HepG2 (cell line): Measurements from ENCODE around the gene LCLAT1. TPM values are rescaled to one million over a fixed set of nuclear protein-coding genes. Genes with fewer than 3 reads are reported as not detected.

ENCODE experiments used
- ATAC-seq: fragments of 200-7000 bp; cut with Tn5 transposase; 3 replicates; pipeline ENCODE4 v1.9.1; 2020; ENCODE audit warnings: mild to moderate bottlenecking, moderate library complexity
- BruUV-seq: library from RNA; stranded (reverse); fragments of 400-500 nt; replicated peaks from 2 replicates; lab custom pipeline; 2021; lab: Mats Ljungman, UMichigan
- CTCF ChIA-PET: fragments of 300-600 bp; formaldehyde crosslinking; extraction: SDS; loops from one replicate; lab custom pipeline; 2021; ENCODE audit warnings: low total read pairs, inconsistent platforms, low intra/inter-chr PET ratio; lab: Yijun Ruan, JAX
- POLR2A ChIA-PET: fragments of 350-600 bp; sonication (Branson Sonifier 250); formaldehyde crosslinking; loops from one replicate; lab custom pipeline; 2020; ENCODE audit warnings: antibody characterized with exemption, inconsistent platforms; lab: Yijun Ruan, JAX
- DNase-seq: peaks from one replicate; pipeline ENCODE4 v3.0.0-alpha.2; 2015; ENCODE audit warnings: low spot score
- FAIRE-seq: peaks from 3 replicates; lab custom pipeline; 2011; peaks lifted over from hg19 to GRCh38; lab: Jason Lieb, UNC
- H2AFZ ChIP-seq: one replicate; pipeline ENCODE4 v1.6.1; 2011; ENCODE audit warnings: low read length, inconsistent platforms
- H3K27ac ChIP-seq: fragments of 300-600 bp; 3 replicates; pipeline ENCODE4 v1.8.0; 2011; ENCODE audit warnings: mixed run types, mild to moderate bottlenecking, mixed read lengths, low read length, inconsistent platforms; ENCODE audit not compliant: insufficient read depth; ENCODE audit errors: extremely low read length
- H3K27me3 ChIP-seq, 2 experiments: fragments of 200-600 bp in 1 of 2; 2 replicates in 1 of 2; 3 replicates in 1 of 2; pipeline versions ENCODE4 v1.6.0 to v1.8.0; 2011; ENCODE audit warnings: low read length in 2 of 2, mild to moderate bottlenecking in 2 of 2, moderate library complexity in 2 of 2, inconsistent platforms in 1 of 2; ENCODE audit not compliant: insufficient read depth in 2 of 2, control insufficient read depth in 1 of 2
- H3K36me3 ChIP-seq, 2 experiments: fragments of 200-600 bp in 1 of 2; replicated peaks in 1 of 2; 2 replicates in 1 of 2; 3 replicates in 1 of 2; pipeline versions ENCODE4 v1.5.1 to v1.8.0; 2011; ENCODE audit warnings: low read length in 2 of 2, inconsistent platforms in 1 of 2; ENCODE audit not compliant: insufficient read depth in 2 of 2, control insufficient read depth in 1 of 2
- H3K4me1 ChIP-seq: 2 replicates; pipeline ENCODE4 v1.5.1; 2012; ENCODE audit warnings: low read length, inconsistent platforms; ENCODE audit not compliant: insufficient read depth
- H3K4me2 ChIP-seq: 2 replicates; pipeline ENCODE4 v1.6.0; 2011; ENCODE audit warnings: low read depth, low read length, inconsistent platforms
- H3K4me3 ChIP-seq, 3 experiments: fragments of 200-600 bp in 1 of 3; sonication (generic), shearing (Covaris generic) in 1 of 3; replicated peaks in 1 of 3; 2 replicates each; pipeline ENCODE4 v1.5.1; 2011 to 2016; ENCODE audit warnings: low read length in 3 of 3, inconsistent platforms in 2 of 3, low read depth in 2 of 3, mild to moderate bottlenecking in 2 of 3, control low read depth in 1 of 3, mixed read lengths in 1 of 3; ENCODE audit not compliant: insufficient read depth in 1 of 3
- H3K79me2 ChIP-seq: one replicate; pipeline ENCODE4 v1.6.1; 2011; ENCODE audit warnings: low read length, inconsistent platforms; ENCODE audit not compliant: insufficient read depth
- H3K9ac ChIP-seq: 2 replicates; pipeline ENCODE4 v1.6.0; 2011; ENCODE audit warnings: mild to moderate bottlenecking, low read depth, low read length, inconsistent platforms; ENCODE audit not compliant: insufficient read depth
- H3K9me3 ChIP-seq: 2 replicates; pipeline ENCODE4 v1.5.1; 2012; ENCODE audit warnings: mild to moderate bottlenecking, low read length
- H4K20me1 ChIP-seq: 2 replicates; pipeline ENCODE4 v1.6.0; 2011; ENCODE audit warnings: inconsistent platforms, mild to moderate bottlenecking, low read length, moderate library complexity; ENCODE audit not compliant: insufficient read depth
- BCL6 ChIP-seq: IDR thresholded peaks from 2 replicates; pipeline ENCODE4 v1.6.1; 2016; ENCODE audit warnings: missing genetic modification reagents, missing compliant biosample characterization
- CEBPG ChIP-seq: IDR thresholded peaks from 2 replicates; pipeline ENCODE4 v1.6.1; 2016
- DR1 ChIP-seq: sonication (generic); formaldehyde crosslinking; IDR thresholded peaks from 2 replicates; pipeline ENCODE4 v1.8.0; 2021; ENCODE audit warnings: mild to moderate bottlenecking, missing genetic modification reagents, inconsistent platforms
- ETS1 ChIP-seq: sonication (generic); formaldehyde crosslinking; IDR thresholded peaks from 2 replicates; pipeline ENCODE4 v1.4.0; 2020; ENCODE audit warnings: missing genetic modification reagents
- ISX ChIP-seq: sonication (generic); formaldehyde crosslinking; conservative IDR thresholded peaks from 2 replicates; pipeline ENCODE4 v1.5.0; 2020; ENCODE audit warnings: missing genetic modification reagents
- KAT2B ChIP-seq: fragments of 150-350 bp; IDR thresholded peaks from 2 replicates; pipeline ENCODE4 v1.6.1; 2014; ENCODE audit warnings: low read depth, low read length, borderline replicate concordance
- KDM2A ChIP-seq: sonication (generic); formaldehyde crosslinking; IDR thresholded peaks from 2 replicates; pipeline ENCODE4 v1.4.0; 2020; ENCODE audit warnings: low read depth, missing genetic modification reagents, borderline replicate concordance
- MATR3 ChIP-seq: sonication (generic); formaldehyde crosslinking; IDR thresholded peaks from 2 replicates; pipeline ENCODE4 v1.4.0; 2020; ENCODE audit warnings: missing genetic modification reagents
- NR2F1 ChIP-seq, 2 experiments: fragments of 450-650 bp in 1 of 2; formaldehyde crosslinking in 1 of 2; IDR thresholded peaks; 2 replicates each; pipeline versions ENCODE4 v1.5.0 to v1.6.1; 2016 to 2020; ENCODE audit warnings: mild to moderate bottlenecking in 1 of 2, missing compliant biosample characterization in 1 of 2, missing genetic modification reagents in 1 of 2, moderate library complexity in 1 of 2
- RBM39 ChIP-seq: fragments of 200-400 bp; formaldehyde crosslinking; IDR thresholded peaks from one replicate; pipeline ENCODE4 v1.6.1; 2018; ENCODE audit warnings: antibody characterized with exemption, mild to moderate bottlenecking, low read depth, low read length; ENCODE audit not compliant: poor library complexity, severe bottlenecking
- XRCC5 ChIP-seq: fragments of 200-400 bp; formaldehyde crosslinking; optimal IDR thresholded peaks from 2 replicates; pipeline ENCODE3; 2017; ENCODE audit warnings: mild to moderate bottlenecking, low read length
- ZNF382 ChIP-seq: sonication (generic); formaldehyde crosslinking; IDR thresholded peaks from 2 replicates; pipeline ENCODE4 v1.5.0; 2020; ENCODE audit warnings: missing genetic modification reagents, mild to moderate bottlenecking, borderline replicate concordance
- WGBS: methylation state at CpG from one replicate; pipeline ENCODE4 v1.1.6; 2017; ENCODE audit warnings: low lambda C conversion rate; 5-methylcytosine and 5-hydroxymethylcytosine counted together
- in situ Hi-C: cut with HindIII; loops from 2 replicates; pipeline ENCODE4 v1.10.0; 2017; ENCODE audit warnings: low pct_unique_long_range_greater_than_20kb; ENCODE audit not compliant: extremely low pct_ligation_motif_present
- intact Hi-C: fragments of 100-400 bp; cut with micrococcal nuclease; formaldehyde crosslinking; loops from one replicate; pipeline ENCODE4 v1.10.0; 2022; ENCODE audit not compliant: unreplicated experiment
- polyA plus RNA-seq, 8 experiments: library from polyadenylated mRNA; depleted of rRNA in 3 of 8; stranded (reverse) in 7 of 8; unstranded in 1 of 8; fragments of >200 nt; fragmentation: Illumina TruSeq in 4 of 8; extraction: Trizol in 4 of 8; gene quantifications; 2 replicates each; pipeline versions ENCODE4 v1.2.1 to v1.2.3, GENCODE V29; 2011 to 2016; ENCODE audit warnings: low read depth in 4 of 8, missing spikeins in 1 of 8, mixed read lengths in 1 of 8; ENCODE audit not compliant: insufficient read depth in 1 of 8
- total RNA-seq, 5 experiments: library from RNA; depleted of rRNA; stranded (reverse); fragments of >200 nt; fragmentation: Illumina TruSeq; extraction: Trizol; gene quantifications; 2 replicates each; pipeline ENCODE4 v1.2.3, GENCODE V29; 2016; ENCODE audit warnings: low read depth in 1 of 5
- TF ChIP-seq, protein P1 (sequence below): sonication (generic); formaldehyde crosslinking; IDR thresholded peaks from 2 replicates; pipeline ENCODE4 v1.4.0; 2020; ENCODE audit warnings: missing genetic modification reagents, borderline replicate concordance
- TF ChIP-seq, protein P2 (sequence below): sonication (generic); formaldehyde crosslinking; IDR thresholded peaks from 2 replicates; pipeline ENCODE4 v1.4.0; 2020; ENCODE audit warnings: missing genetic modification reagents

LCLAT1 gene
- total and polyA plus RNA-seq, 2 of the 13 experiments (the other 11 are each of a cell fraction or from before 2014, with no cell fraction given), result 18.0 to 28.0 TPM

- no peak overlapping the region for H2AFZ ChIP-seq
- no peaks in the 10 kb centered on the region for H3K36me3 ChIP-seq
- in situ Hi-C loops (no loop called here), intact Hi-C loops (no loop called here)
- H3K4me2 ChIP-seq, result no peak overlapping the region
- no peak overlapping the region for H3K9ac ChIP-seq
- 11% methylated on average over 5 of the region's 5 CpGs for WGBS
- ATAC-seq (no peak), FAIRE-seq (no peak), DNase-seq (no peak)
- H4K20me1 ChIP-seq, result no peaks in the 10 kb centered on the region
- H3K9me3 ChIP-seq, result no peaks in the 10 kb centered on the region
- ChIA-PET CTCF (no interaction called here), POLR2A (no interaction called here)
- no TSS peak for BruUV-seq
- H3K27ac ChIP-seq, result no peak overlapping the region
- no peaks in the 10 kb centered on the region for H3K4me1 ChIP-seq
- peaks cover 0 to 14% of the 10 kb centered on the region in 2 experiments; a peak in 1 of 5 replicates for H3K27me3 ChIP-seq
- H3K79me2 ChIP-seq, result no peaks in the 10 kb centered on the region
- no peak overlapping the region for H3K4me3 ChIP-seq
- no peak for TF ChIP-seq ETS1 (CRISPR knock-in tag)
- TF ChIP-seq BCL6 (CRISPR knock-in tag), result no peak
- TF ChIP-seq ZNF382, result no peak
- no peak for TF ChIP-seq DR1
- no peak for TF ChIP-seq XRCC5
- no peak for TF ChIP-seq CEBPG (CRISPR knock-in tag)
- TF ChIP-seq ISX (CRISPR knock-in tag), result no peak
- TF ChIP-seq MATR3 (CRISPR knock-in tag), result no peak
- TF ChIP-seq KAT2B, result no peak
- TF ChIP-seq, protein P1, sequence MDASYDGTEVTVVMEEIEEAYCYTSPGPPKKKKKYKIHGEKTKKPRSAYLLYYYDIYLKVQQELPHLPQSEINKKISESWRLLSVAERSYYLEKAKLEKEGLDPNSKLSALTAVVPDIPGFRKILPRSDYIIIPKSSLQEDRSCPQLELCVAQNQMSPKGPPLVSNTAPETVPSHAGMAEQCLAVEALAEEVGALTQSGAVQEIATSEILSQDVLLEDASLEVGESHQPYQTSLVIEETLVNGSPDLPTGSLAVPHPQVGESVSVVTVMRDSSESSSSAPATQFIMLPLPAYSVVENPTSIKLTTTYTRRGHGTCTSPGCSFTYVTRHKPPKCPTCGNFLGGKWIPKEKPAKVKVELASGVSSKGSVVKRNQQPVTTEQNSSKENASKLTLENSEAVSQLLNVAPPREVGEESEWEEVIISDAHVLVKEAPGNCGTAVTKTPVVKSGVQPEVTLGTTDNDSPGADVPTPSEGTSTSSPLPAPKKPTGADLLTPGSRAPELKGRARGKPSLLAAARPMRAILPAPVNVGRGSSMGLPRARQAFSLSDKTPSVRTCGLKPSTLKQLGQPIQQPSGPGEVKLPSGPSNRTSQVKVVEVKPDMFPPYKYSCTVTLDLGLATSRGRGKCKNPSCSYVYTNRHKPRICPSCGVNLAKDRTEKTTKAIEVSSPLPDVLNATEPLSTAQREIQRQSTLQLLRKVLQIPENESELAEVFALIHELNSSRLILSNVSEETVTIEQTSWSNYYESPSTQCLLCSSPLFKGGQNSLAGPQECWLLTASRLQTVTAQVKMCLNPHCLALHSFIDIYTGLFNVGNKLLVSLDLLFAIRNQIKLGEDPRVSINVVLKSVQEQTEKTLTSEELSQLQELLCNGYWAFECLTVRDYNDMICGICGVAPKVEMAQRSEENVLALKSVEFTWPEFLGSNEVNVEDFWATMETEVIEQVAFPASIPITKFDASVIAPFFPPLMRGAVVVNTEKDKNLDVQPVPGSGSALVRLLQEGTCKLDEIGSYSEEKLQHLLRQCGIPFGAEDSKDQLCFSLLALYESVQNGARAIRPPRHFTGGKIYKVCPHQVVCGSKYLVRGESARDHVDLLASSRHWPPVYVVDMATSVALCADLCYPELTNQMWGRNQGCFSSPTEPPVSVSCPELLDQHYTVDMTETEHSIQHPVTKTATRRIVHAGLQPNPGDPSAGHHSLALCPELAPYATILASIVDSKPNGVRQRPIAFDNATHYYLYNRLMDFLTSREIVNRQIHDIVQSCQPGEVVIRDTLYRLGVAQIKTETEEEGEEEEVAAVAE, result no peak
- TF ChIP-seq, protein P2, sequence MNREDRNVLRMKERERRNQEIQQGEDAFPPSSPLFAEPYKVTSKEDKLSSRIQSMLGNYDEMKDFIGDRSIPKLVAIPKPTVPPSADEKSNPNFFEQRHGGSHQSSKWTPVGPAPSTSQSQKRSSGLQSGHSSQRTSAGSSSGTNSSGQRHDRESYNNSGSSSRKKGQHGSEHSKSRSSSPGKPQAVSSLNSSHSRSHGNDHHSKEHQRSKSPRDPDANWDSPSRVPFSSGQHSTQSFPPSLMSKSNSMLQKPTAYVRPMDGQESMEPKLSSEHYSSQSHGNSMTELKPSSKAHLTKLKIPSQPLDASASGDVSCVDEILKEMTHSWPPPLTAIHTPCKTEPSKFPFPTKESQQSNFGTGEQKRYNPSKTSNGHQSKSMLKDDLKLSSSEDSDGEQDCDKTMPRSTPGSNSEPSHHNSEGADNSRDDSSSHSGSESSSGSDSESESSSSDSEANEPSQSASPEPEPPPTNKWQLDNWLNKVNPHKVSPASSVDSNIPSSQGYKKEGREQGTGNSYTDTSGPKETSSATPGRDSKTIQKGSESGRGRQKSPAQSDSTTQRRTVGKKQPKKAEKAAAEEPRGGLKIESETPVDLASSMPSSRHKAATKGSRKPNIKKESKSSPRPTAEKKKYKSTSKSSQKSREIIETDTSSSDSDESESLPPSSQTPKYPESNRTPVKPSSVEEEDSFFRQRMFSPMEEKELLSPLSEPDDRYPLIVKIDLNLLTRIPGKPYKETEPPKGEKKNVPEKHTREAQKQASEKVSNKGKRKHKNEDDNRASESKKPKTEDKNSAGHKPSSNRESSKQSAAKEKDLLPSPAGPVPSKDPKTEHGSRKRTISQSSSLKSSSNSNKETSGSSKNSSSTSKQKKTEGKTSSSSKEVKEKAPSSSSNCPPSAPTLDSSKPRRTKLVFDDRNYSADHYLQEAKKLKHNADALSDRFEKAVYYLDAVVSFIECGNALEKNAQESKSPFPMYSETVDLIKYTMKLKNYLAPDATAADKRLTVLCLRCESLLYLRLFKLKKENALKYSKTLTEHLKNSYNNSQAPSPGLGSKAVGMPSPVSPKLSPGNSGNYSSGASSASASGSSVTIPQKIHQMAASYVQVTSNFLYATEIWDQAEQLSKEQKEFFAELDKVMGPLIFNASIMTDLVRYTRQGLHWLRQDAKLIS (CRISPR knock-in tag), result no peak
- TF ChIP-seq NR2F1 (CRISPR knock-in tag; IDR thresholded peaks at IDR 0.05), result no peak
- no peak for TF ChIP-seq RBM39
- no peak for TF ChIP-seq KDM2A (CRISPR knock-in tag)
Observed at GRCh38 chr2:30690126-30690561, 243.1 kb downstream of the LCLAT1 start.
